ENCODE results near the gene MYO1D. TPM values are rescaled to one million over a fixed set of nuclear protein-coding genes. Genes with fewer than 3 reads are reported as not detected.

The MYO1D gene
- total RNA-seq, 1 experiment from 2014 or later: 35.7 TPM

DNA sequence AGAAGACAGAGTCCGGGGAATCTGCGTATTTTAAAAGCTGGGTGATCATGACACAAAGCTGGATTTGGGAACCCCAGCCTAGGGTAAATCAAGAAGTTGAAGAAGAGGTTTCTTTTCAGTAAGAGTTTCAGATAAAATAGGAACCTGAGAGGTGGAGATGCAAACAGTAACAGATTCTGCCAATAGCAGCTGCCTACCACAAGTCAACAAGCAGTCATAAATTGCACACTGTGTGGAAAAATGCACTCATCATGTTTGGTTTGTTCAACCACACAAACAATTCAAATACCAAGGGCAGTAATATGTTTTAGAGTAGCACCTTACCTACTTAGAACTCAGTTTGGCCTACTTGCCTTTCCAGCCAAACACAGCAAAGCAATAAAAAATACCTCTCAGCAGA lies 14.0 kb downstream of the MYO1D start:
- Histone ChIP-seq H3K4me2 (ENCODE audit: low read length) (no peak overlapping the region), H4K20me1 (ENCODE audit: insufficient read depth) (no peaks in the 10 kb centered on the region), H3K4me1 (ENCODE audit: control insufficient read depth in 1 of 2, insufficient read depth in 2 of 2, low read length in 2 of 2) (no peaks in the 10 kb centered on the region), H3K4me3 (replicated peaks in 1 of 2; ENCODE audit: low read depth in 1 of 2, low read length in 2 of 2) (no peak overlapping the region), H3K27me3 (ENCODE audit: insufficient read depth, low read length) (no peaks in the 10 kb centered on the region), H2AFZ (ENCODE audit: low read depth, low read length, poor library complexity, severe bottlenecking) (no peak overlapping the region), H3K9me3 (ENCODE audit: control insufficient read depth in 1 of 2, insufficient read depth in 1 of 2, low read depth in 1 of 2, low read length in 2 of 2) (no peaks in the 10 kb centered on the region), H3K36me3 (ENCODE audit: control insufficient read depth in 1 of 2, insufficient read depth in 2 of 2, low read length in 2 of 2) (no peaks in the 10 kb centered on the region), H3K27ac (ENCODE audit: low read depth, low read length) (no peak overlapping the region), H3K9me2 (ENCODE audit: insufficient read depth) (no peaks in the 10 kb centered on the region), H3K79me2 (ENCODE audit: insufficient read depth, low read length) (peaks cover 5% of the 10 kb centered on the region; the same call in 1 of the 2 replicates), H3K9ac (ENCODE audit: low read length) (no peak overlapping the region)
- no peak for ATAC-seq
- RAD21 ChIA-PET (ENCODE audit: low non-redundant PET in 1 of 2, low total read pairs in 2 of 2, uncharacterized antibody in 2 of 2, unreplicated experiment in 2 of 2): no interaction called here
- POLR2A ChIA-PET: no interaction called here
- no peak for DNase-seq (ENCODE audit: low read depth, low spot score)
- TF ChIP-seq JUND (IDR thresholded peaks at IDR 0.05): no peak
- TF ChIP-seq ZNF274 (IDR thresholded peaks at IDR 0.05; ENCODE audit: low read depth, low read length): no peak
- TF ChIP-seq TCF7L2 (IDR thresholded peaks at IDR 0.05; ENCODE audit: borderline replicate concordance, extremely low read depth, insufficient read depth, insufficient read length): no peak
- TF ChIP-seq EZH2 (IDR thresholded peaks at IDR 0.05): no peak
- no peak for TF ChIP-seq FOSL1 (IDR thresholded peaks at IDR 0.05; ENCODE audit: low read depth)
- BruUV-seq (replicated peaks): no TSS peak
- intact Hi-C loops (cut with micrococcal nuclease): no loop called here
- CTCF ChIA-PET: interaction anchor here (2.0 kb wide), 1 partner anchor 14 kb away, joined by 8 read pairs; the partner anchor contains the start of gene MYO1D

DNA sequence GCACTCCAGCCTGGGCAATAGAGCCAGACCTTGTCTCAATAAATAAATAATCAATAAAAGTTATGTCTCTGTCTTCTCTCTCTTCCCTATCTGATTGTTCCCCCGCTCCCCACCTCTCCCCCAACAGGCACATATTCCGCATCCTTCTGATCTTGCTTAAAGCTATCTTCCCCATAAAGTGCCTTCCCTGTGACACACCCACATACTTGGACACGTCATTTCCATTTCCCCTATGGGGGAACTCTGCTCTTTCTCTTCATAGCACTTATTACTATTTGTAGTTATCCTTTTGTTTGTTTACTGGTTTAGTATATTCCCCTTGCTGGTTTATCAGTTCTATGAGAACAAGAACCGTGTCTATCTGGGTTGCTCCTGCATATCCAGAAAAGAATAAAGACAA lies 14.9 kb downstream of the MYO1D start:
- Histone ChIP-seq H3K27ac (ENCODE audit: low read depth, low read length) (no peak overlapping the region), H3K9me2 (ENCODE audit: insufficient read depth) (no peaks in the 10 kb centered on the region), H3K79me2 (ENCODE audit: insufficient read depth, low read length) (peaks cover 5% of the 10 kb centered on the region; the same call in 1 of the 2 replicates), H3K4me1 (ENCODE audit: control insufficient read depth in 1 of 2, insufficient read depth in 2 of 2, low read length in 2 of 2) (no peaks in the 10 kb centered on the region), H4K20me1 (ENCODE audit: insufficient read depth) (no peaks in the 10 kb centered on the region), H3K27me3 (ENCODE audit: insufficient read depth, low read length) (no peaks in the 10 kb centered on the region), H3K9ac (ENCODE audit: low read length) (no peak overlapping the region), H3K4me2 (ENCODE audit: low read length) (no peak overlapping the region), H3K4me3 (replicated peaks in 1 of 2; ENCODE audit: low read depth in 1 of 2, low read length in 2 of 2) (no peak overlapping the region), H3K9me3 (ENCODE audit: control insufficient read depth in 1 of 2, insufficient read depth in 1 of 2, low read depth in 1 of 2, low read length in 2 of 2) (no peaks in the 10 kb centered on the region), H3K36me3 (ENCODE audit: control insufficient read depth in 1 of 2, insufficient read depth in 2 of 2, low read length in 2 of 2) (no peaks in the 10 kb centered on the region), H2AFZ (ENCODE audit: low read depth, low read length, poor library complexity, severe bottlenecking) (no peak overlapping the region)
- BruUV-seq (replicated peaks): no TSS peak
- ChIA-PET CTCF (no interaction called here), POLR2A (no interaction called here), RAD21 (ENCODE audit: low non-redundant PET in 1 of 2, low total read pairs in 2 of 2, uncharacterized antibody in 2 of 2, unreplicated experiment in 2 of 2) (no interaction called here)
- intact Hi-C loops (cut with micrococcal nuclease): no loop called here
- DNase-seq (ENCODE audit: low read depth, low spot score) (no peak), ATAC-seq (no peak)
- TF ChIP-seq SRF (IDR thresholded peaks at IDR 0.05; ENCODE audit: low read depth) (no peak), JUND (IDR thresholded peaks at IDR 0.05) (no peak), ZNF274 (IDR thresholded peaks at IDR 0.05; ENCODE audit: low read depth, low read length) (no peak), POLR2A (IDR thresholded peaks at IDR 0.05; ENCODE audit: borderline replicate concordance, extremely low read depth, insufficient read depth, insufficient read length) (no peak), RAD21 (IDR thresholded peaks at IDR 0.05; ENCODE audit: low read depth) (no peak), EGR1 (IDR thresholded peaks at IDR 0.05; ENCODE audit: low read depth) (no peak), FOSL1 (IDR thresholded peaks at IDR 0.05; ENCODE audit: low read depth) (no peak), POLR2AphosphoS5 (IDR thresholded peaks at IDR 0.05; ENCODE audit: low read depth, low read length) (no peak), SIN3A (IDR thresholded peaks at IDR 0.05; ENCODE audit: low read depth) (no peak), EZH2phosphoT487 (IDR thresholded peaks at IDR 0.05; ENCODE audit: borderline replicate concordance) (no peak), ELF1 (IDR thresholded peaks at IDR 0.05; ENCODE audit: borderline replicate concordance, low read depth) (no peak), EZH2 (IDR thresholded peaks at IDR 0.05) (no peak), ZFX (IDR thresholded peaks at IDR 0.05) (no peak), YY1 (IDR thresholded peaks at IDR 0.05; ENCODE audit: extremely low read depth, insufficient replicate concordance, low read depth, low read length) (no peak)
- TF ChIP-seq, protein P1, sequence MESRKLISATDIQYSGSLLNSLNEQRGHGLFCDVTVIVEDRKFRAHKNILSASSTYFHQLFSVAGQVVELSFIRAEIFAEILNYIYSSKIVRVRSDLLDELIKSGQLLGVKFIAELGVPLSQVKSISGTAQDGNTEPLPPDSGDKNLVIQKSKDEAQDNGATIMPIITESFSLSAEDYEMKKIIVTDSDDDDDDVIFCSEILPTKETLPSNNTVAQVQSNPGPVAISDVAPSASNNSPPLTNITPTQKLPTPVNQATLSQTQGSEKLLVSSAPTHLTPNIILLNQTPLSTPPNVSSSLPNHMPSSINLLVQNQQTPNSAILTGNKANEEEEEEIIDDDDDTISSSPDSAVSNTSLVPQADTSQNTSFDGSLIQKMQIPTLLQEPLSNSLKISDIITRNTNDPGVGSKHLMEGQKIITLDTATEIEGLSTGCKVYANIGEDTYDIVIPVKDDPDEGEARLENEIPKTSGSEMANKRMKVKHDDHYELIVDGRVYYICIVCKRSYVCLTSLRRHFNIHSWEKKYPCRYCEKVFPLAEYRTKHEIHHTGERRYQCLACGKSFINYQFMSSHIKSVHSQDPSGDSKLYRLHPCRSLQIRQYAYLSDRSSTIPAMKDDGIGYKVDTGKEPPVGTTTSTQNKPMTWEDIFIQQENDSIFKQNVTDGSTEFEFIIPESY (IDR thresholded peaks at IDR 0.05; ENCODE audit: extremely low read depth, insufficient replicate concordance, low read length): no peak
- TF ChIP-seq, protein P2, sequence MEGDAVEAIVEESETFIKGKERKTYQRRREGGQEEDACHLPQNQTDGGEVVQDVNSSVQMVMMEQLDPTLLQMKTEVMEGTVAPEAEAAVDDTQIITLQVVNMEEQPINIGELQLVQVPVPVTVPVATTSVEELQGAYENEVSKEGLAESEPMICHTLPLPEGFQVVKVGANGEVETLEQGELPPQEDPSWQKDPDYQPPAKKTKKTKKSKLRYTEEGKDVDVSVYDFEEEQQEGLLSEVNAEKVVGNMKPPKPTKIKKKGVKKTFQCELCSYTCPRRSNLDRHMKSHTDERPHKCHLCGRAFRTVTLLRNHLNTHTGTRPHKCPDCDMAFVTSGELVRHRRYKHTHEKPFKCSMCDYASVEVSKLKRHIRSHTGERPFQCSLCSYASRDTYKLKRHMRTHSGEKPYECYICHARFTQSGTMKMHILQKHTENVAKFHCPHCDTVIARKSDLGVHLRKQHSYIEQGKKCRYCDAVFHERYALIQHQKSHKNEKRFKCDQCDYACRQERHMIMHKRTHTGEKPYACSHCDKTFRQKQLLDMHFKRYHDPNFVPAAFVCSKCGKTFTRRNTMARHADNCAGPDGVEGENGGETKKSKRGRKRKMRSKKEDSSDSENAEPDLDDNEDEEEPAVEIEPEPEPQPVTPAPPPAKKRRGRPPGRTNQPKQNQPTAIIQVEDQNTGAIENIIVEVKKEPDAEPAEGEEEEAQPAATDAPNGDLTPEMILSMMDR (IDR thresholded peaks at IDR 0.05 in 2 of 3, conservative IDR thresholded peaks at IDR 0.05 in 1 of 3; ENCODE audit: borderline replicate concordance in 1 of 3, insufficient read depth in 1 of 3, low read depth in 2 of 3, low read length in 2 of 3): no peak
- TF ChIP-seq, protein P3, sequence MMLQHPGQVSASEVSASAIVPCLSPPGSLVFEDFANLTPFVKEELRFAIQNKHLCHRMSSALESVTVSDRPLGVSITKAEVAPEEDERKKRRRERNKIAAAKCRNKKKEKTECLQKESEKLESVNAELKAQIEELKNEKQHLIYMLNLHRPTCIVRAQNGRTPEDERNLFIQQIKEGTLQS (IDR thresholded peaks at IDR 0.05): no peak

Measured in HCT116 (cell line).